Measurements from ENCODE around the gene CDH8.
"Not testable (repeated sequence)": the region's sequence is repeated elsewhere in the genome, so short reads cannot be mapped to it uniquely, and the experiment has no call there.

Gene CDH8

GRCh38 chr16:61936522-61936921 lies 99.7 kb downstream of the CDH8 start:
- no peak for DNase-seq (ENCODE audit: low read depth)

GRCh38 chr16:61934601-61935000 lies 101.6 kb downstream of the CDH8 start:
- no peak for DNase-seq (ENCODE audit: low read depth)

DNA sequence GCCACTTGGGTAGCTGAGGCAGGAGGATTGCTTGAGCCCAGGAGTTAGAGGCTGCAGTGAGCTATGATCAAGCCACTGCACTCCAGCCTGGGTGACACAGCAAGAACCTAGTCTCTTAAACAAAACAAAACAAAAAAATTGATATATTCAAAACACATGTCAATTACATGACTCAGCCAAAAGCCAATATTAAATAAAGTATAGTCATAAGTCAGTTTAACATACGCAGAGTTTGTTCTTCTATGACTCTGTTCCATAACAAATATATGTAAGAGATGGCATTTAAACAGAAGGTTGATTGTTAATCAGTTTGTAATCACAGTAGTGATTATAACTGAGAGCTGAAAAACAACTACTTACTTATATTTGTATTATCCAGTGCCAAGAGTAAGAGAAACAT lies 106.5 kb downstream of the CDH8 start:
- DNase-seq (ENCODE audit: low read depth), result no peak

- DNase-seq (ENCODE audit: low read depth), result no peak
These were observed 109.5 kb downstream of the CDH8 start for GRCh38 chr16:61926766-61927165.

- no peak for DNase-seq (ENCODE audit: low read depth)
These were observed 112.6 kb downstream of the CDH8 start for GRCh38 chr16:61923629-61924028.

DNA sequence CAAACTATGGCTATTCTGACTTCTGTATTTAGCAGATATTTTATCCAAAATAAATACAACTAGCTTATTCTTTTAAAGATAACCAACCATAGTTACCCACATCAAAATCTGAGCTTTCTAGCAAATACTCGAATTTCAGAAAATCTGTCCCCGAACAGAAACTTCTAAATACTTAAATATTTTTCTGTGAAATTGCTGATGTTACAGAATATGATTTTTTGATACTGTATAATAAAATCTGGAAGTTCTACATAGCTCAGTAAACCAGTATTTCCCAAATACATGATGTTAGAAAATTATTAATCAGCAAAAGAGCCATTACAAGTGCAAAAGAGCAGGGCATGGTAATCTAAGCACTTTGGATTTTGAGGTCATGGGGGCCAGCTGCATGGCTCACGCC lies 114.9 kb downstream of the CDH8 start:
- no peak for DNase-seq (ENCODE audit: low read depth)

- DNase-seq (ENCODE audit: low read depth), result not testable (repeated sequence)
These were observed 118.1 kb downstream of the CDH8 start for GRCh38 chr16:61917865-61918826.

DNA sequence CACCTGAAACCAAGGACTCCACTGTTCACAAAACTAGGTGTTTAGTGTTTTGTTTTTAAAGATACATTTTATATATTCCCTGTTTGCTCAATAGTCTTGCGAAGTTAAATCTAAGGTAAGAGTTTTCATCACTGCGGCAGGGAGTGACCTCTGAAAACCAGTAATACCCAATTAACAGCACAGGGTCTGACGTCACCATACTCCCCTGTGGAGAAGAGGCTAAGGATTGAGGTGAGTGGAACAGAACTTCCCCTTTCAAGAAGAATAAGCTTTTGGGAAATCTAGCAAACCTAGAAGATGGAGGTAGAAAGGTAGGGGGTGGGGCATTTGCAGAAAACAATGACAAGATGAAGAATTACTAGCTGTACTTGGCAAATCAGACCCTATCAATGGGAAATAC lies 120.7 kb downstream of the CDH8 start:
- no peak for DNase-seq (ENCODE audit: low read depth)

DNA sequence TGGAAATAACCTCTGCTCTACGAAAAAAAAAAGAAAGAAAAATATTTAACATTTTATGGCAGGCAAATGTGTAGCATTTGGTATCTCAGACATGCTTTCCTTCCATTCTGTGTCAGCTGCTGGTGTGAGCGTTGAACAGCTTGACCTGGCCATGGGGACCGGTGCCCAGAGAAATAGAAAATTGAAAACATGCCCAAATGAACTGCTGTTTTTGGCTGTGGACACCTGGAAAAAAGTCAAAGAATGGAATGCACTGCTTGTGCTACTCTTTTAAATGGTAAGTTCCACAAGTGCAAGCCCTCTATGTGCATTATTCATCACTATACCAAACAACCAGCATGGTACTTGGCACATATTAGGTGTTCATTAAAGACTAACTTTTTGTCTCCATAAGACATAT lies 127.2 kb downstream of the CDH8 start:
- no peak for DNase-seq (ENCODE audit: low read depth)

DNA sequence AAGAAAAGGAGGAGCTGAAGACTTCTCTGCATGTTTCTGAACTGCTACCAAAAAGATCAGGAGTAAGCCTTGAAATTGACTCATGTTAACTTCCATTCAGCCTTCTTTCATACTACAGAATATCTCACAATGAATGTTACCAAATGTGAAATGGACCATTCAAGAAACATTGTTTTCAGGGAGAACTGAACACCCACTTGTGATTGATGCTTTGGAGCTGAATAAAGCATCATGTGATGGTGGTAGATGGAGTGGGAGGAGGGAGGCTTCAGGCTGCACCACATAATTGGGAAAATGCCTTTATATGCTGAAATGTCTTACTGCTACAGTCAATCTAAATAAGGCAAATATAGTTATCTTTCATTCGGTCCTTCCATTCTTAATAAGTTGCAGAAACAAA lies 127.8 kb downstream of the CDH8 start:
- no peak for DNase-seq (ENCODE audit: low read depth)

DNA sequence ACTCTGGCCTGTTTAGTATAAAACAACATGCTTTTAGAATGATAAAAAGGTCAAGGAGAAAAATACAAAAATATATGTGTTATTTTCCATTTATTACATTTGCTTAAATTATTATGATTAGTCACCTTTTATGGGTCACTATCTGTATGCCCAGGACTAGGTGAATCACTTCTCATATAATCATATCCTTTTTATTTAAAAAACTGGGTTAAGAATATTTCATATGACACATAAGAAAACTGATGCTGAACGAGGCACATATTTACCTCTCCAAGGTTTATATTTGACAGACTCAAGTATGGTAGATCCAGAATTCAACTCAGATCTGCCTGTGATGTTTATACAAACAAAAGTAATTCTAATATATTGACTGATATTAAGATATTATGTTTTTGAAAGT lies 134.5 kb downstream of the CDH8 start:
- DNase-seq (ENCODE audit: low read depth), result no peak

DNA sequence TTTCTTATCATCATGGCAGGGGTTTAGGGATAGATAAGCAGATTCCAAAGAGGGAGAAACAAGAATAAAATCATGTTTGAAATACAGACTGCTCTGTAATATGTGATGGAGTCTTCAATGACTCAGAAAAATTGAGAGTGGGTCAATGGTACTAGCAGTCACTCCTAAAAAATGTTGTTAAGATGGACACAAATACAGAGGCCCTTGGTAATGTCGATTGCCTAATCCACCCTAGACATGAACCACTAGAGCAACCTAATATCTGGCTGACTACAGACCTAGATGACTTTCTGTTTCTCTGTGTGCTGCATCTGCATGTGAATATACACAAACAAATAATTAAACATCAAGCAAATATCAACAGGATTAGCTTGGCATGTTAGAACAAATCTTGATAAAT lies 135.8 kb downstream of the CDH8 start:
- peak; percentile 38 for DNase-seq (ENCODE audit: low read depth)

DNA sequence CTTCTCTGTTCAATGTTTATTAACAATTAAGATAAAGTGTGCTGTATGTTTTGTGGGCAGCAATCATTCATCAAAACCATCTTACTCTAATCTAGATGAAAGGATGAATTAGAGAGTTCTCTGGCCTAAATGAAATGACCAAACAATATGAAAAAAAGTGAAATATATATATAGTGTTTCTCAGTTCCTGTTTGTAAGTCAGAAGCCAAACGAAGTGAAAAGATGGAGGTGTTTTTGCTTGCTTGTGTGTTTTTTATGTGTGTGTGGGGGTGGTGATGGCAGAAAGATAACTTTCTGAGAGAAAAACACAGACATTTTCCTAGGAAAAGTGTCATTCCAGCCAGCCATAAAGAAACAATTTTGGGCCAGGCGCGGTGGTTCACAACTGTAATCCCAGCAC lies 138.6 kb downstream of the CDH8 start:
- no peak for DNase-seq (ENCODE audit: low read depth)

DNA sequence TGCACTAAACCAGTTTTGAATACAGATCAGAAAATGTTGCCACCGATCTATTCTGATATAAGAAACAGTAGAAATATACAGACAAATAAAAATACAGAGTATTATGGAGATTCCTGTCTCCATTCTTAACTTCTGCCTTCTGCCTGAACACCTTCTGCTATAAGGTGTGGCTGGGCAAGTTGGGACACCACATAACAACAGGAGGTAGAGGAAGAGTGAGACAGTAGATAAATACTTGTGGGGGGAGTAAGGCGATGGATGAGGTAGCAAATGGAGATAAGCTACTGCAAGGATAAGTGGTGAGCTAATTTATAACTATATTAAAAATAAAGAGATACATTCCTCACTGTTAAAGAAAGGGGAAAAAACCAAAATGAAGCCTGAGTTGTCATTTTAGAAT lies 143.7 kb downstream of the CDH8 start:
- DNase-seq (ENCODE audit: low read depth), result no peak

DNA sequence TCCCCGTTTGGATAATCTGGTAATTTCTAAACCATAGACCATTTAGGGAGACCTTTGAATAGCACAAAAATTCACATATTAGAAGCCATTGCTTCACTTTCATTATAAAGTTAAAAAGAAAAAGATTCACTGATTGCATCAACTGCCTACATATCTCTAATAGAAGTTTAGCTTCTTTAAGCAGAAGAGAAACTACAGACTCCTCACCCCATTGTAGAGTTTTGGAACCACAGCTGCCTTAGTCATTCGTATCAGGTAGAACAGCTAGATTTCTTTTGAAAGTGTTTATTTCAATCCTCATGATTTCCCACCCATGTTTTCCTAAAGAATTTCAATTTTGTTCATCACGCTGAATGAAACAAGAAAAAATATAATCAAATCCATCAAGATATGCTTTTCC lies 144.8 kb downstream of the CDH8 start:
- DNase-seq (ENCODE audit: low read depth), result no peak

GRCh38 chr16:61890386-61890785 lies 145.9 kb downstream of the CDH8 start:
- no peak for DNase-seq (ENCODE audit: low read depth)

- no peak for DNase-seq (ENCODE audit: low read depth)
These were observed 148.3 kb downstream of the CDH8 start for GRCh38 chr16:61887903-61888302.

DNA sequence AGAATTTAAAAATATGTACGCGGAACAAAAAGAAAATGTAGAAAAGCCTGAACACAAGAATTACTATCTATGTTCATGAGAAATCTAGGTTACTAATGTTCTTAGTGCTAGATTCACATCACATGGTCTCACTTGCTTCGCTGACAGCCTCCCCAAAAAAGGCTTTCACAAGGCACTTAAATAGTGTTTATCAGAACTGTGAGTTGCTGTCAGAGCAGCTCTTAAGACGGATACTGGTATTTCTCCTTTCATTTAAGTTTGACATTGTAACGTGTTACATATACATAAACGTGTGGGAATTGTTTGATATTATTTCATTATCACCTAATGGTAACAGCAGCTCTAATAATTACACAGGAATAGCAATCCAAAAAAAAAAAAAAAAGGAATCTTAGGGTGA lies 150.9 kb downstream of the CDH8 start:
- DNase-seq (ENCODE audit: low read depth), result no peak

DNA sequence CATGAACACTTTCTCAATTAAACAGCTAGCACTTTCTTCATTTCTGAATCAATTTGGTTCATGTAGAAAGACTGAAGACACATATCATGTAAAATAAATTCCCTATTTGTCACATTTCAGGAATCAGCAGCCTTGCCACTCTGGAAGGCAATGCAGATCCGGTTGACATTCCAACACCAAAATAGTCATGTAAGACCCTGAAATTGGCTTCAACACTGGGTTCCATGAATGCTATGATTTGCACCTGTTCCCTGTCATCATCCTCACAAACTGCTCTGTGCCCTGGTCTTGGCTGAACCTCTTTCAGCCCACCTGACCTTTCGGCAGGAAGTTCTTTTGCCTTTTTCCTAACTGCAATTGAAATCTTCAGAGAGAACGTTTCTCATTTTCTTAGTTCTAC lies 156.9 kb downstream of the CDH8 start:
- DNase-seq (ENCODE audit: low read depth), result no peak

DNA sequence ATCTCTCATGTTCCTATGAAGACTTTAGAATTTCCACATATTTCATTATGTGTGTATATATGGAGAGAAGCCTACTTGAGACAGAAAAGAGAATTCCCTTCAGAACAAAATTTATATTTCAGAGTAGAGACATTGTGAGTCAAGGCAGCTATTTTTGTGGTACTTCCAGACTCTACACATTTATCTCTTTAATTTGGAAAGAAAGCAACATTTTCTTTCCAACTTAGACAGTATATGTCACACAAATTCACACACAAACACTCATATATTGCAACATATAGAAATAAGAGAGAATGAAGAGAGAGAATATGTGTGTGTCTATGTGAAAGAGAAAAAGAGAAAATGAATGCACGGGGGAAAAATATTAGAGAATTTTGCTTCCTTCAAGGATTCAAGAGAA lies 158.8 kb downstream of the CDH8 start:
- DNase-seq (ENCODE audit: low read depth), result no peak

- no peak for DNase-seq (ENCODE audit: low read depth)
These were observed 163.5 kb downstream of the CDH8 start for GRCh38 chr16:61872778-61873119.

GRCh38 chr16:61871837-61872777 lies 164.1 kb downstream of the CDH8 start:
- no peak for DNase-seq (ENCODE audit: low read depth)
